ENCODE results near the gene NUDT21. TPM values are rescaled to one million over a fixed set of nuclear protein-coding genes. Genes with fewer than 3 reads are reported as not detected.
A peak's percentile ranks its signal among the peaks of the same experiment; 100 is the strongest.

The NUDT21 gene
- total and polyA plus RNA-seq, 4 experiments from 2014 or later, result 78.3 to 110 (median 104) TPM

DNA sequence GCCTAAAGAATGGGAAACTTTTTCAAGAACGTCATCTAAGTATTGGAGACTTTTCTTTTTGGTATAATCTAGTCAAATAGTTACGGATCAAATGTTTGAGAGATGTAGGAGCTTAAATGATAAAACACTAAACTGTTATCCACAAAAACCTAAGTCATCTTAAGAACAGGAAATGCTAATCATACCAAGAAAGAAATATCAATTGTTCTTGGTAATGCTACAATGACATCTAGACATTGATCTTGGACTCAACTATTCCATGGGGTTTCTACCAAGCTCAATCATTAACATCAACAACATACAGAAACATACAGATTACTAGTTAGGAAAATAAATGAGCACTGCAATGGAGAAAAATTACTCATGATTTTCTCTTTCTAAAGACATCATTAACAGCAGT, 3.8 kb downstream of the NUDT21 start:
- H3K4me3 Mint-ChIP-seq, result peak overlapping the region in 1 of 8 donors; percentile 24
- no peak overlapping the region for H3K27ac ChIP-seq (ENCODE audit: low read depth, low read length)
- ChIA-PET POLR2A (ENCODE audit: partially characterized antibody) (no interaction called here), CTCF (ENCODE audit: partially characterized antibody) (interaction anchor here (0.6 kb wide), 1 partner anchor 564 kb away, joined by 3 read pairs; no protein-coding TSS in a partner anchor)
- no peak overlapping the region for H3K4me3 ChIP-seq (ENCODE audit: low read length in 2 of 2)
- peaks cover 3% of the 10 kb centered on the region for H3K36me3 ChIP-seq (ENCODE audit: insufficient read depth, low read length)
- H3K27ac Mint-ChIP-seq, result peak overlapping the region in 1 of 7 donors; percentile 23
- no peaks in the 10 kb centered on the region for H3K27me3 ChIP-seq (ENCODE audit: insufficient read depth, low read length)
- H3K4me1 ChIP-seq (ENCODE audit: insufficient read depth, low read length), result peaks cover 42% of the 10 kb centered on the region
- no peaks in the 10 kb centered on the region for H3K27me3 Mint-ChIP-seq
- DNase-seq, result no peak
- no peaks in the 10 kb centered on the region for H3K9me3 ChIP-seq (ENCODE audit: control insufficient read depth in 1 of 2, low read length in 2 of 2)
- H3K36me3 Mint-ChIP-seq, result peaks cover 12 to 48% of the 10 kb centered on the region in 2 donors
- H3K9me3 Mint-ChIP-seq, result no peaks in the 10 kb centered on the region
- H3K4me1 Mint-ChIP-seq, result peaks cover 25 to 54% (median 43%) of the 10 kb centered on the region in 4 donors
- intact Hi-C loops (cut with micrococcal nuclease), result no loop called here

DNA sequence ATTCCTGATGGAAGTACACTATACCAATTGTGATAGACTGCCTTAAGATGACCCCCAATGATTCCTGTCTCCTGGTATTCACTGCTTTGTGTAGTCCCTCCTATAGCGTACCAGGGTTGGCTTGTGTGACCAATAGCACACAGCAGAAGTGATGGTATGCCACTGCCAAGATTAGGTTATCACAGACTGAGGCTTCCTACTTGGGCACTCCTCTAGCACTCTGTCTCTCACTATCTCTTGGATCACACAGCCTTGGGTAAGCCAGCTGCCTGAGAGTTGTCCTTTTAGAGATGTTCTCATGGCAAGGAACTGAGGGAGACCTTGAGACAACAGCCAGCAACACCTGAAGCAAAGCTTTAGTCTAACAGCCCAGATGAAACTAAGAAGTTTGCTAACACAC, 13.1 kb downstream of the NUDT21 start:
- DNase-seq, result no peak
- H3K27ac Mint-ChIP-seq, result peak overlapping the region in 4 of 7 donors; percentile 3 to 86 (median 26)
- Histone ChIP-seq H3K4me1 (ENCODE audit: insufficient read depth, low read length) (no peaks in the 10 kb centered on the region), H3K27me3 (ENCODE audit: insufficient read depth, low read length) (no peaks in the 10 kb centered on the region), H3K9me3 (ENCODE audit: control insufficient read depth in 1 of 2, low read length in 2 of 2) (no peaks in the 10 kb centered on the region), H3K4me3 (ENCODE audit: low read length in 2 of 2) (no peak overlapping the region), H3K36me3 (ENCODE audit: insufficient read depth, low read length) (peaks cover 19% of the 10 kb centered on the region), H3K27ac (ENCODE audit: low read depth, low read length) (no peak overlapping the region)
- no peaks in the 10 kb centered on the region for H3K27me3 Mint-ChIP-seq
- intact Hi-C loops (cut with micrococcal nuclease), result no loop called here
- H3K9me3 Mint-ChIP-seq, result no peaks in the 10 kb centered on the region
- H3K36me3 Mint-ChIP-seq, result peaks cover 43 to 65% of the 10 kb centered on the region in 2 donors
- CTCF ChIA-PET (ENCODE audit: partially characterized antibody), result interaction anchor here (1.5 kb wide), 1 partner anchor 14 kb away, joined by 3 read pairs; no protein-coding TSS in a partner anchor
- no peak overlapping the region for H3K4me3 Mint-ChIP-seq
- peaks cover 0 to 10% (median 6%) of the 10 kb centered on the region in 4 donors for H3K4me1 Mint-ChIP-seq
- POLR2A ChIA-PET (ENCODE audit: partially characterized antibody), result interaction anchor here (1.4 kb wide), 1 partner anchor 14 kb away, joined by 3 read pairs; no protein-coding TSS in a partner anchor

DNA sequence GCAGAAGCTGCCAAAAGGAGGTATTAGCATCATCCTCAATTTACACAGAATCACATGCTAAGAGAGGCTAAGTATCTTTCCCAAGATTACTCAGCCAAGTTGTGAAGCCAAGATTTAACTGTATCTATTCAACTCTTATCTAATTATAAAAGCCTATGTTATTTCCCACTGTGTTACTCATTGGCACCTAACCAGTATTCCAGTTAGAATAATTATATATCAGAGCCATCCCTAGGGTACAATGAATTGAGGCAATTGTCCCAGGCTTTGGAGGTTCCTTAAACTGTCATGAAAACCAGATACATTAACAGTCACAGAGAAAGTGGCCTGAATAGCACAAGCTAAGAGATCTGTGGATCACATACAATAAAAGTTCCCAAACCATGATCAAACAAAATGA, 14.9 kb downstream of the NUDT21 start:
- H3K36me3 ChIP-seq (ENCODE audit: insufficient read depth, low read length), result peaks cover 25% of the 10 kb centered on the region
- Mint-ChIP-seq H3K4me3 (no peak overlapping the region), H3K4me1 (peaks cover 0 to 5% (median 2%) of the 10 kb centered on the region in 4 donors), H3K27ac (peak overlapping the region in 1 of 7 donors; percentile 18), H3K27me3 (no peaks in the 10 kb centered on the region), H3K36me3 (peaks cover 35 to 63% of the 10 kb centered on the region in 2 donors), H3K9me3 (no peaks in the 10 kb centered on the region)
- H3K27ac ChIP-seq (ENCODE audit: low read depth, low read length), result no peak overlapping the region
- H3K4me1 ChIP-seq (ENCODE audit: insufficient read depth, low read length), result no peaks in the 10 kb centered on the region
- CTCF ChIA-PET (ENCODE audit: partially characterized antibody), result no interaction called here
- H3K9me3 ChIP-seq (ENCODE audit: control insufficient read depth in 1 of 2, low read length in 2 of 2), result no peaks in the 10 kb centered on the region
- H3K27me3 ChIP-seq (ENCODE audit: insufficient read depth, low read length), result no peaks in the 10 kb centered on the region
- POLR2A ChIA-PET (ENCODE audit: partially characterized antibody), result no interaction called here
- H3K4me3 ChIP-seq (ENCODE audit: low read length in 2 of 2), result no peak overlapping the region
- no peak for DNase-seq
- intact Hi-C loops (cut with micrococcal nuclease), result no loop called here

DNA sequence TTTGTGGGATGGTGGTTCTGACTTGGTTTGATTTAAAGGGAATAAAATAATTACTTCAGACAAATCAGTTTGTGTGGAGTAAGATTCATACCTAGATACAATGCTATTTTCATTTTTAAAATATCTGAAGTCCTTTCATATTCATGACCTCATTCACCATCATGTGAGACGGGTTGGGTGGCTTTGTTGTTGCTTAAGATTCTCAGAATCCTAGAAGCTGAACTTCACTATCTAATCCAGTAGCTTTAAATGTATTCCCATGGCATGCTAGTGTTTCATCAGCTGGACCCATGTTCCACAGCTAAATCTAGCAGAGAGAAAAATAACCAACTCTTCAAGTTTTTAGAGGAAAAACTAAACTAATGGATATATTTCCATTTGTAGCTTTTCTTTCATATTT, 23.0 kb downstream of the NUDT21 start:
- no peaks in the 10 kb centered on the region for H3K27me3 Mint-ChIP-seq
- POLR2A ChIA-PET (ENCODE audit: partially characterized antibody), result interaction anchor here (2.0 kb wide), 1 partner anchor 23 kb away, joined by 7 read pairs; the partner anchor contains the start of genes NUDT21 and OGFOD1

DNA sequence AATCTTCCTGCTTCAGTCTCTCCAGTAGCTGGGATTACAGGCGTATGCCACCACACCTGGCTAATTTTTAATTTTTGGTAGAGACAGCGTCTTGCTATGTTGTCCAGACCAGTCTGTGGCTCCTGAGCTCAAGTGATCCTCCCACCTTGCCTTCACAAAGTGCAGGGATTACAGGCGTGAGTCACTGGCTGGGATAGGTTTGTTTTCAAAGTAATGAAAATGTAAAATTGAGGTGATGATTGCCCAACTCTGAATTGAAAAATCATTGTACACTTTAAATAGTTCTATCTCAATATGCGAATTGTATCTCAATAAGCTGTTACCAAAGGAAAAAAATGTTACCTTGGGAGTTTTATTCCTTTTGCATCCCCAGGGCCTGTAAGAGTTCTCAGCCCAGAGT, 24.5 kb downstream of the NUDT21 start:
- H3K9me3 Mint-ChIP-seq, result no peaks in the 10 kb centered on the region
- Histone ChIP-seq H3K36me3 (ENCODE audit: insufficient read depth, low read length) (no peaks in the 10 kb centered on the region), H3K9me3 (ENCODE audit: control insufficient read depth in 1 of 2, low read length in 2 of 2) (no peaks in the 10 kb centered on the region), H3K27ac (ENCODE audit: low read depth, low read length) (no peak overlapping the region), H3K4me1 (ENCODE audit: insufficient read depth, low read length) (peaks cover 29% of the 10 kb centered on the region), H3K27me3 (ENCODE audit: insufficient read depth, low read length) (no peaks in the 10 kb centered on the region), H3K4me3 (ENCODE audit: low read length in 2 of 2) (no peak overlapping the region)
- no peaks in the 10 kb centered on the region for H3K27me3 Mint-ChIP-seq
- ChIA-PET POLR2A (ENCODE audit: partially characterized antibody) (interaction anchor here (2.0 kb wide), 1 partner anchor 24 kb away, joined by 7 read pairs; the partner anchor contains the start of genes NUDT21 and OGFOD1), CTCF (ENCODE audit: partially characterized antibody) (interaction anchor here (1.0 to 1.5 kb wide), 3 partner anchors 8 to 26 kb away, joined by 3 to 6 read pairs (median 3); partner anchors contain the start of genes NUDT21 and OGFOD1)
- peak overlapping the region; percentile 51 to 85 (median 78) for H3K4me3 Mint-ChIP-seq
- intact Hi-C loops (cut with micrococcal nuclease), result no loop called here
- H3K36me3 Mint-ChIP-seq, result peaks cover 10 to 23% of the 10 kb centered on the region in 2 donors
- H3K4me1 Mint-ChIP-seq, result peaks cover 25 to 36% (median 32%) of the 10 kb centered on the region in 4 donors
- H3K27ac Mint-ChIP-seq, result peak overlapping the region; percentile 10 to 95 (median 82)
- no peak for DNase-seq

More for the DNA sequence above, 23.0 kb downstream of the NUDT21 start:
- peak overlapping the region in 5 of 7 donors; percentile 32 to 80 (median 67) for H3K27ac Mint-ChIP-seq
- H3K4me1 Mint-ChIP-seq, result peaks cover 13 to 21% (median 18%) of the 10 kb centered on the region in 4 donors
- Histone ChIP-seq H3K4me1 (ENCODE audit: insufficient read depth, low read length) (peaks cover 14% of the 10 kb centered on the region), H3K27ac (ENCODE audit: low read depth, low read length) (no peak overlapping the region), H3K9me3 (ENCODE audit: control insufficient read depth in 1 of 2, low read length in 2 of 2) (no peaks in the 10 kb centered on the region), H3K36me3 (ENCODE audit: insufficient read depth, low read length) (peaks cover 6% of the 10 kb centered on the region), H3K27me3 (ENCODE audit: insufficient read depth, low read length) (no peaks in the 10 kb centered on the region), H3K4me3 (ENCODE audit: low read length in 2 of 2) (no peak overlapping the region)
- CTCF ChIA-PET (ENCODE audit: partially characterized antibody), result no interaction called here
- H3K9me3 Mint-ChIP-seq, result no peaks in the 10 kb centered on the region
- DNase-seq, result no peak
- H3K36me3 Mint-ChIP-seq, result peaks cover 12 to 35% of the 10 kb centered on the region in 2 donors
- no peak overlapping the region for H3K4me3 Mint-ChIP-seq
- intact Hi-C loops (cut with micrococcal nuclease), result no loop called here

DNA sequence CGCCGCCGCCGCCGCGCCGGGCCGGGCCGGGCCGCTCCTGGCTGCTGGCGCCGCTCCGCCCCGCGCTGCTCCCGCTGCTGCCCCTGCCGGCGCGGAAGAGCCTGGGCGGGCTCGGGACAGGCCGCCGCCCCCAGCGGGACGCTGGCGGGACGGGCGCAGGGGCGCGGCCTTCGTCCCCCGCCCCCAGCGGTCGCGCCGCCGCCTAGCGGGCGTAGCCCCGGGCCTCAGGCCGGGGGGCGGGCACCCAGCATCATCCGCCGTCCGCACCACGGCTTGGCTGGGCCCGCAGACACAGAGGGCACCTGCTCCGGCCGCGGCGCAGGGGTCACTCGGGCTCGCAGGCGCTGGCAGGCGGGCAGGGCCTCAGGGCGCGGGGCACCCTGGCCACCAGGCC, 25.7 kb downstream of the NUDT21 start, which contains the start of gene AMFR:
TSS of gene AMFR (minus strand) at position 107 of the 394 bp plus-strand sequence. CDS start 218 bp downstream, outside the sequence.
- Mint-ChIP-seq H3K27ac (peak within 1 kb of the TSS; percentile 84 to 97 (median 93)), H3K4me1 (peaks cover 30 to 42% (median 37%) of the 10 kb centered on the region in 4 donors), H3K9me3 (no peaks in the 10 kb centered on the region), H3K36me3 (peaks cover 4 to 12% of the 10 kb centered on the region in 2 donors), H3K4me3 (peak within 1 kb of the TSS; percentile 92 to 99 (median 96)), H3K27me3 (no peaks in the 10 kb centered on the region)
- Histone ChIP-seq H3K9me3 (ENCODE audit: control insufficient read depth in 1 of 2, low read length in 2 of 2) (no peaks in the 10 kb centered on the region), H3K27me3 (ENCODE audit: insufficient read depth, low read length) (no peaks in the 10 kb centered on the region), H3K4me3 (ENCODE audit: low read length in 2 of 2) (peak within 1 kb of the TSS; percentile 65 to 70), H3K36me3 (ENCODE audit: insufficient read depth, low read length) (no peaks in the 10 kb centered on the region), H3K4me1 (ENCODE audit: insufficient read depth, low read length) (peaks cover 38% of the 10 kb centered on the region), H3K27ac (ENCODE audit: low read depth, low read length) (peak within 1 kb of the TSS; percentile 65)
- POLR2A ChIA-PET (ENCODE audit: partially characterized antibody), result interaction anchor here (1.8 kb wide), 1 partner anchor 25 kb away, joined by 11 read pairs; the partner anchor contains the start of genes NUDT21 and OGFOD1
- DNase-seq, result peak; percentile 63 to 83 (median 78)
- CTCF ChIA-PET (ENCODE audit: partially characterized antibody), result interaction anchor here (1.5 kb wide), 1 partner anchor 9 kb away, joined by 3 read pairs; no protein-coding TSS in a partner anchor
- intact Hi-C loops (cut with micrococcal nuclease), result loop anchor here (1.0 kb wide), 1 partner anchor 26 kb away; the partner anchor contains the start of genes NUDT21 and OGFOD1

DNA sequence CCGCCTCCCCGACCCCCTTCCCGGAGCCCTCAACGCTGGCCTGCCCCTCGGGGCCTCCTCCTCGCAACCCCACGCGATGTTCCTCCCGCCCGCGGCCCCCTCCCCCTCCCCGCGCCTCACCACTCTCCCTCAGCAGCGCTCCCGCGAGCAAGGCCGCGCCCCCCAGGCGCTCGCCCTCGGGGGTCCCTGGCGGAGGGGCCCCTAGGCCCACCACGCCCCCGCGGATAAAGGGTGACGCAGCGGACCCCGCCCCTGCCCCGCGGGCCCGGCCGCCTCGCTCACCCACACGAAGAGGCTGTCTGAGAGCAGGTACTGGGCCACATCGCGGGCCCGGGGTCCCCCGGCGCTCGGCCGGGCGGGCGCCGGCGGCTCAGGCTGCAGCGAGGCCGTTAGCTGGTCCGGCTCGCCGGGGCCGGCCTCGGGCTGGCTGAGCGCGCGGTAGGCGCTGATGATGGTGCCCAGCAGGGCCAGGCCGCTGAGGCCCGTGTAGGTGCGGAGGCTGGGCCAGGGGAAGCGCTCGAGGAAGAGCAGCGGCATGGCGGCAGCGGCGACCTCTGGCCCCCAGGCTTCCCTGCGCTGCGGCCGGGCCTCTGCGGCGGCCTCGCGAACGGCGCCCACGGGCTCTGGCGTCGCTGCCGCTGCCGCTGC, 26.2 kb downstream of the NUDT21 start:
- no peaks in the 10 kb centered on the region for H3K27me3 ChIP-seq (ENCODE audit: insufficient read depth, low read length)
- no peaks in the 10 kb centered on the region for H3K36me3 ChIP-seq (ENCODE audit: insufficient read depth, low read length)
- peaks cover 43% of the 10 kb centered on the region for H3K4me1 ChIP-seq (ENCODE audit: insufficient read depth, low read length)
- DNase-seq, result peak in 3 of 5 donors; percentile 36 to 54 (median 40)
- Mint-ChIP-seq H3K27me3 (no peaks in the 10 kb centered on the region), H3K27ac (peak overlapping the region in 6 of 7 donors; percentile 84 to 97 (median 90)), H3K4me3 (peak overlapping the region; percentile 92 to 99 (median 96)), H3K36me3 (peaks cover 0 to 7% of the 10 kb centered on the region in 2 donors), H3K4me1 (peaks cover 35 to 47% (median 41%) of the 10 kb centered on the region in 4 donors), H3K9me3 (no peaks in the 10 kb centered on the region)
- H3K4me3 ChIP-seq (ENCODE audit: low read length in 2 of 2), result peak overlapping the region in 1 of 2 donors; percentile 65
- intact Hi-C loops (cut with micrococcal nuclease), result loop anchor here (1.0 to 5.0 kb wide), 2 partner anchors 26 to 483 kb away; partner anchors contain the start of genes NUDT21 and OGFOD1
- CTCF ChIA-PET (ENCODE audit: partially characterized antibody), result no interaction called here
- POLR2A ChIA-PET (ENCODE audit: partially characterized antibody), result interaction anchor here (1.3 to 1.8 kb wide), 2 partner anchors 13 to 26 kb away, joined by 3 to 11 read pairs; partner anchors contain the start of genes NUDT21 and OGFOD1
- no peaks in the 10 kb centered on the region for H3K9me3 ChIP-seq (ENCODE audit: control insufficient read depth in 1 of 2, low read length in 2 of 2)
- peak overlapping the region; percentile 65 for H3K27ac ChIP-seq (ENCODE audit: low read depth, low read length)
